Skeletal muscle cell (primary cell): ENCODE measurements around the gene CDC20.

Experiments
- DNase-seq: peaks from one replicate; pipeline ENCODE4 v3.0.0-alpha.2; 2010; ENCODE audit warnings: low read depth
- H3K4me3 ChIP-seq: 2 replicates; pipeline ENCODE4 v1.5.1; 2011; ENCODE audit warnings: low read depth, mild to moderate bottlenecking, control low read depth, low read length, moderate library complexity

Gene CDC20

DNA sequence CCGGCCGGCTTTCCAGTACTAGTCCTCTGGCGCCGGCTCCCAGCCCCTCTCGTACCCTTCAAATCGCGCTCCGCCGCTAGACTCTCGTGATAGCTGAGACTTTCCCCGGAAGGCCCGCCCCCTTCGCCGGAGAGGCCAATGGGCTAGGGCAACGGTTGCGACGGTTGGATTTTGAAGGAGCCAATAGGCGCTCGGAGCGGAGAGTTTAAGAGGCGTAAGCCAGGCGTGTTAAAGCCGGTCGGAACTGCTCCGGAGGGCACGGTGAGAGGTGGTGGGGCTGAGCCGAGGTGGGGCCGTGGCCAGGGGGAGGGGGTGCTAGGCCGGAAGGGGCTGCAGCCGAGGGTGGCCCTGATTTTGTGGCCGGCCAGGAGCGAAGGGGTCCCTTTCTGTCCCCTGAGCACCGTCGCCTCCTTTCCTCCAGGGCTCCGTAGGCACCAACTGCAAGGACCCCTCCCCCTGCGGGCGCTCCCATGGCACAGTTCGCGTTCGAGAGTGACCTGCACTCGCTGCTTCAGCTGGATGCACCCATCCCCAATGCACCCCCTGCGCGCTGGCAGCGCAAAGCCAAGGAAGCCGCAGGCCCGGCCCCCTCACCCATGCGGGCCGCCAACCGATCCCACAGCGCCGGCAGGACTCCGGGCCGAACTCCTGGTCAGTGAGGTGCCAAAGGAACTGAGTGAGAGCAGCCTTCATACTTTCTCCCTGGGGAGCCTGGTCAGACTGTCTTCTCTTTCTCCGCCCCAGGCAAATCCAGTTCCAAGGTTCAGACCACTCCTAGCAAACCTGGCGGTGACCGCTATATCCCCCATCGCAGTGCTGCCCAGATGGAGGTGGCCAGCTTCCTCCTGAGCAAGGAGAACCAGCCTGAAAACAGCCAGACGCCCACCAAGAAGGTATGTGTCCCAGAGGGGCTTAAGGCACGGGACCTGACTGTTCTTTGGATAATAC, at the start of gene CDC20:
CDC20 (plus strand) TSS at position 236 of the 948 bp plus-strand sequence; CDS start at position 471, 235 bp downstream.
- H3K4me3 ChIP-seq = peak within 1 kb of the TSS; percentile 63
- DNase-seq = peak; percentile 74

GRCh38 chr1:43309405-43310025, 49.3 kb upstream of the CDC20 start:
- no peak for DNase-seq
- no peak overlapping the region for H3K4me3 ChIP-seq

GRCh38 chr1:43311521-43311920, 47.3 kb upstream of the CDC20 start:
- DNase-seq = no peak
- H3K4me3 ChIP-seq = no peak overlapping the region

- no peak for DNase-seq
These were observed 46.6 kb upstream of the CDC20 start for GRCh38 chr1:43312212-43312623.

DNA sequence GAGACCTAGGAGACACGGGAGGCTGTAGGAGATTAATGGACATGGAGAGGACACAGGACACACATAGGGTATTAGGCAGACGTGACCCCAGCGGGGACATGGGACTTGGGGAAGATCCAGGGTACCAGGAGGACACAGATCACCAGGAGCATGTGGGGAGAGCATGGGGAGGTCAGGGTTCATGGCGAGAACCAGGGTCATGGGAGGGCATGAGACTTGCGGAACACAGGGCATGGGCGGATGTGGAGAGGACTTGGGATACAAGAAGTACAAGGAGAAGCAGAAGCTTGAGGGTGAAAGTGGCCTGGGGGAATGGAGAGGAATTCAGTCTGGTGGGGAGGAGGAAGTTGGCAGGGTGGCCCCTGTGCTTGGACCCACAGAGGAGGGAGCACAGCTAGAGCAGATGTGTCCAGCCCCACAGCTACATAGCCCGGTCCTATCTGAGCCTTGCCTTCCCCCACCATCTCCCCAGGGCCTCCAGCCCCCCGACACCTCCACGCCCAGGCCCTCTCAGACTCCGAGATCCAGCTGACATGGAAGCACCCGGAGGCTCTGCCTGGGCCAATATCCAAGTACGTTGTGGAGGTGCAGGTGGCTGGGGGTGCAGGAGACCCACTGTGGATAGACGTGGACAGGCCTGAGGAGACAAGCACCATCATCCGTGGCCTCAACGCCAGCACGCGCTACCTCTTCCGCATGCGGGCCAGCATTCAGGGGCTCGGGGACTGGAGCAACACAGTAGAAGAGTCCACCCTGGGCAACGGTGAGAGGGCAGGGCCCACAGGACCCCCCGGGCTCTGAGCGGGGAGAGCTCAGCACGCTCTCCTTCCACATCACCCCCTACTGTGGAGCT, 45.9 kb upstream of the CDC20 start:
- no peak for DNase-seq
- H3K4me3 ChIP-seq = no peak overlapping the region

More at GRCh38 chr1:43312212-43312623, 46.6 kb upstream of the CDC20 start:
- no peak overlapping the region for H3K4me3 ChIP-seq

DNA sequence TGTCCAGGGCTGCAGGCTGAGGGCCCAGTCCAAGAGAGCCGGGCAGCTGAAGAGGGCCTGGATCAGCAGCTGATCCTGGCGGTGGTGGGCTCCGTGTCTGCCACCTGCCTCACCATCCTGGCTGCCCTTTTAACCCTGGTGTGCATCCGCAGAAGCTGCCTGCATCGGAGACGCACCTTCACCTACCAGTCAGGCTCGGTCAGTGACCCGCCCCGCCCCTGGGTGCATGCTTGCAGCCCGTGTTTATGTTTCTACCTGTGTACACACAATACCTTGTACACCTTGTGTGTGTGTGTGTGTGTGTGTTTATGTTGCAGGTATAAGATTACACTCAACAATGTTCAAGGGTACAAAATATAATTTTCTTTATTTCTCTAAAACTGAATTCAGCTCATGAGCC, 45.0 kb upstream of the CDC20 start:
- DNase-seq = no peak
- no peak overlapping the region for H3K4me3 ChIP-seq

DNA sequence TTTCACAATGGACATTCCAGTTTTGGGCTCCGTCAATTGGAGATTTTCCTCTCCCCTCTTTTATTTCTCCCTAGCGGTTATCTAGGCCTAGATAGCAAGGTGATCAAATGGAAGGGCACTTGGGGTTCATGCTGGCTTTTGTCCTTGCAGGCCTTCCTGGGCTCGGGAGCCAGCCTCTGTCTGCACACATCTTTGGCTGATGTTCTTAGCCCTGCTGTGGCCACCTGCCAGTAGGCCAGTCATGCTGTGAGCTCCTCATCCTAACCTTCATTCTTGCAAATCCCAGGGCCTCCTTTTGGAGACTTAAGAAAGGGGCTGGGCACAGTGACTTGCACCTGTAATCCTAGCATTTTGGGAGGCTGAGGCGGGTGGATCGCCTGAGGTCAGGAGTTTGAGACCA, 44.5 kb upstream of the CDC20 start:
- no peak overlapping the region for H3K4me3 ChIP-seq
- no peak for DNase-seq

GRCh38 chr1:43315481-43315880, 43.3 kb upstream of the CDC20 start:
- H3K4me3 ChIP-seq = no peak overlapping the region
- DNase-seq = no peak

DNA sequence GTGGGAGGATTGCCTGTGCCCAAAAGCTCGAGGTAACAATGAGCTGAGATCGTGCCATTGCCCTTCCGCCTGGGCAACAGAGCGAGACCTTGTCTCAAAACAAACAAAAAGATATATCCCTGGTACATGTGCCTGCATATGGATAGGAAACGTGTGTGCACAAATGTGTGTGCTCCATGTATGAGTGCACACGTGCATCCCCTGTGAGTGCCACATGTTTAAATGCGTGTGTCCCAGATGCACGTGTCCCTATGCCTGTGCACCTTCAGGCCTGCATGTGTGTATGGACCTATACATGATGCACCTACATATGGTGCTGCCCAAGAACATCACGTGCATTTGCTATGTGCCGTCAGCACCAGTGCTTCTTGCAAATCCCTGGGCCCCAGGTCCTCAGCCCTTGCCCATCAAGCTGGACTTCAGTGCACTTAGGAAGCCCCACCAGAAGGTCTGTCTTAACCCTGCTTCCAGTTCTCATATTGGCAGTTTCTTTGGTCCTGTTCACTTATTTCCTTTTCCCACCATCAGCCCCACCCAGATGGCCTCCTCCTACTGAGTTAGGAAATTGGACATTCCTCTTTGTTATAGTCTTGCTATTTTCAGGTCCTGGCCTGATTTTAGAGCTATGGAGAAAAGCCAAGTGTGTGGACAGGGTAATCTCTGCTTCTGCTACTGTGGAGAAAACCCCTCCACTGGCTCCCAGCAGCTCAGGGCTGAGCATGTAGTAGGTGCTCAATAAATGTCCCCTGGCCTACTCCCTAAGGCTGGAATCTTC, 42.6 kb upstream of the CDC20 start:
- no peak for DNase-seq
- H3K4me3 ChIP-seq = no peak overlapping the region

DNA sequence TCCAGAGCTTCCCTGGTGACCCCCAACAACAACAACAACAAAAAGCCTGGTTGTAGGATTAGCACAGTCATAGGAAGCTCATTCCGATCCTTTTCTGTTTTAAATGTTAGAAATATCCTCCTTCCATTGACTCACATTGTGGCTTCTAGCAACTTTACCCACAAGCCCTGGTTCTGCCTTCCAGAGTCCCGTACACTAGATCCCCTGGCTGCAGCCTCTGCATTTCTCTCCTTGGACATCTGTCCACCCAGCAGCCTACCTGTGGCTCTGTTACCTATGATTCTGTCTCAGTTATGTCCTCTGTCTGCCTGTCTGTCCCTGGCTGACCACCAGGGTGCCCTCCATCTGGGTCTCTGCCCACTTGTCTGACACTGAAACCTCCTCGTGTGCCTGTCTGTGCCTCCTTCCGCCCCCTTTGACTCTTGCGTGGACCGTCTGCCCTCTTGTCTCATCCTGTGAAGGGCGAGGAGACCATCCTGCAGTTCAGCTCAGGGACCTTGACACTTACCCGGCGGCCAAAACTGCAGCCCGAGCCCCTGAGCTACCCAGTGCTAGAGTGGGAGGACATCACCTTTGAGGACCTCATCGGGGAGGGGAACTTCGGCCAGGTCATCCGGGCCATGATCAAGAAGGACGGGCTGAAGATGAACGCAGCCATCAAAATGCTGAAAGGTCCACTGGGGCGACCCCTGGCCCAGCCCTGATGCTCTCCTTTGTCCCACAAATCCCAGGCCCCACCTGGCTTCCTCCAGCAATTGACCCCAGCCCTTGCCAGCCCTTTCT, 41.9 kb upstream of the CDC20 start:
- DNase-seq = no peak
- no peak overlapping the region for H3K4me3 ChIP-seq

DNA sequence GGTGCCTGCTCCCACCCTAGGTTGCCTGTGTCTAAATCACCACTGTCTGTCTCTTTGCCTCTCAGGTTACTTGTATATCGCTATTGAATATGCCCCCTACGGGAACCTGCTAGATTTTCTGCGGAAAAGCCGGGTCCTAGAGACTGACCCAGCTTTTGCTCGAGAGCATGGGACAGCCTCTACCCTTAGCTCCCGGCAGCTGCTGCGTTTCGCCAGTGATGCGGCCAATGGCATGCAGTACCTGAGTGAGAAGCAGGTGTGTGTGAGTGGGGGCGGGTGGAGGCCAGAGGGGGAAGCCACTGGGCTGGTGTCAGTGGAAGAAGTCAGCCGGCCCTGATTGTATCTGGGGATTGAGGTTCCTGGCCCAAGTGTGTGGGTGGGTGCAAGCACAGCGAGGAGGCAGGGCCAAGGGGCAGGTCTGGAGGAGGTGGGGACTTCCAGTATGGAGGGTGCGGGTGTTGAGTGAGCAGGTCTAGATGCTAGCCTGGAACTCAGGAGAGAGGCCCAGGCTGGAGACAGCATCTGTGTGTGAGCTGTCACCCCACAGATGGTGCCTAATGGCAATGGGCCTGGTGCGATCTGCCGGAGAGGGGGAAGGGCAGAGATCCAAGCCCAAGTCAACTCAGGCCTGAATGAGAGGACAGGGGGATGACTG, 40.8 kb upstream of the CDC20 start:
- no peak overlapping the region for H3K4me3 ChIP-seq
- DNase-seq = no peak

GRCh38 chr1:43318831-43319230, 40.0 kb upstream of the CDC20 start:
- DNase-seq = no peak
- H3K4me3 ChIP-seq = no peak overlapping the region

GRCh38 chr1:43319288-43319687, 39.5 kb upstream of the CDC20 start:
- H3K4me3 ChIP-seq = no peak overlapping the region
- no peak for DNase-seq

GRCh38 chr1:43319766-43320165, 39.0 kb upstream of the CDC20 start:
- no peak for DNase-seq

GRCh38 chr1:43321331-43321891, 37.4 kb upstream of the CDC20 start:
- H3K4me3 ChIP-seq = no peak overlapping the region
- no peak for DNase-seq

More at GRCh38 chr1:43319766-43320165, 39.0 kb upstream of the CDC20 start:
- H3K4me3 ChIP-seq = no peak overlapping the region

DNA sequence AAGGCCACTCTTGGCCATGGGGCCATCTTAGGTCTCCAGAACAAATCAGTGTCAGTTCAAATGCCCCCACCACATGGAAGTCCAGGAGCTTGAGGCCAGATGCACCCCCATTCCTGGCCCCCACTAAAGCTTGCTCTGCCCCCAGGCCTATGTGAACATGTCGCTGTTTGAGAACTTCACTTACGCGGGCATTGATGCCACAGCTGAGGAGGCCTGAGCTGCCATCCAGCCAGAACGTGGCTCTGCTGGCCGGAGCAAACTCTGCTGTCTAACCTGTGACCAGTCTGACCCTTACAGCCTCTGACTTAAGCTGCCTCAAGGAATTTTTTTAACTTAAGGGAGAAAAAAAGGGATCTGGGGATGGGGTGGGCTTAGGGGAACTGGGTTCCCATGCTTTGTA, 36.3 kb upstream of the CDC20 start:
- no peak overlapping the region for H3K4me3 ChIP-seq
- no peak for DNase-seq

DNA sequence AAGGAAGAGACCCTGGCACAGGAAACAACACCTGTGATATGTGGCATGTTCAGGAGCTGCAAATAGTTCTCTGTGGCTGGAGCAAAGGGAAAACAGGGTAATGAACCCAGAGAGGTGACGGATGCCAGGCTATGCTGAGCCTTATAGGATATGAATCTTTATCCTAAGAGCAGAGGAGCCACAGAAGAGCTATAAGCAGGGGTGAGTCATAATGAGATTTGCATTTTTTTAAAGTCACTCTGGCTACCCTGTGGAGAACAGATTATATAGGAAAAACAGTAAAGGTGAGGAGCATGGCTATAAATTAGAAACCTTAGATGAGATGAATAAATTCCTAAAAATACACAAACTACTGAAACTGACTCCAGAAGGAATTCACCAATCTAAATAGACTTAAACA, 34.0 kb upstream of the CDC20 start:
- no peak overlapping the region for H3K4me3 ChIP-seq
- no peak for DNase-seq

GRCh38 chr1:43325381-43325780, 33.4 kb upstream of the CDC20 start:
- DNase-seq = no peak
- H3K4me3 ChIP-seq = no peak overlapping the region
